HG03442 (cell line): ENCODE results near the gene CTNNBL1.
A peak's percentile ranks its signal among the peaks of the same experiment; 100 is the strongest.
"Not testable (repeated sequence)": the region's sequence is repeated elsewhere in the genome, so short reads cannot be mapped to it uniquely, and the experiment has no call there.

ENCODE experiments used
- ATAC-seq: cut with Tn5 transposase; IDR thresholded peaks from one replicate; pipeline ENCODE4 v1.9.1; 2021; ENCODE audit warnings: mild to moderate bottlenecking, moderate library complexity; ENCODE audit not compliant: unreplicated experiment

Gene CTNNBL1

DNA sequence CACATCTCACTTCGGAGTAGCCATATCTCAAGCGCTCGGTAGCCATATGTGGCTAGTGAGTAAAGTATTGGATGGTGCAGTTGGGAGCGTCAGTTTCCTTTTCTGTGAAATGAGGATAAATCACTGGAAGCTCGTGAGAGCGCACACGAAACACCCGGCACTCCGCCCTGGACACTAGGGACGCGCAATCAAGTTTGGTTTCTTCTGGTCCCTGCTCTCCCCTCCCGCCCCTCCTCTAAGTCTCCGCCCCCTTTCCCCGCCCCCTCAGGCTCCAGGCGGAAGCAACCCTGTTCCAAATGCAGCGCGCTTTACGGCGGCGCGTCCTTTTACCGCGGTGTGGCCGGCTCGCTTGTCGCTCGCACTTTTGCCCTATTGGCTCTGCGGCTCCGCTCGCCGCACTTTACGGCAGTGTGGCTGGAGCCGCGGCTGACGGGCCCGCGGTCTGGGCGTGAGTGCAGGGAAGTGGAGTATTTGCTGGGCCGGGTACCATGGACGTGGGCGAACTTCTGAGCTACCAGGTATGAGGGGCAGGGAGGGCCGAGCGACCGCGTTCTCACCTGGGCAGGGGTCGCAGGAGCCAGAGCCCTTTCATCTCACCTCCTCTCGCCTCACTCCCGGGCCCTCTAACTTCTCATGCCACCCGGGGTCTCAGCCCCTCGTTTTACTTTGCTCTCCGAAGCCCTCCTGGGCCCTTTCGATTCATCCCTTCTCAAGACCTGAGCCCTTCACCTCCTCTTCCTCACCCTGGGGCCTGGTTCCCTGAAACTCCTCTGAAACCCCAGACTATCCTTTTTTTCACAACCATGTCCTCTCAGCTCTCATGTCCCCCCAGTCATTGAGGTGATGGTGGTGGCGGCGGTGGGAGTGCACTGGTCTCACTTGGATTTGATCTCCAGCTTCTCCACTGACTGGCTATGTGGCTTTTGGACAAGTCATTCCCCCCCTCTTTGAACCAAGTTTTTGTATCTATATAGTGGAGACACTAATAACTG is at the start of gene CTNNBL1:
Gene CTNNBL1, plus strand, starts transcription at position 396 of the 992 bp plus-strand sequence. Its CDS starts 93 bp downstream, at position 489.
- peak; percentile 85 for ATAC-seq

GRCh38 chr20:37644605-37645004 is 49.2 kb upstream of the CTNNBL1 start:
- ATAC-seq = no peak

- ATAC-seq = no peak
Measured at GRCh38 chr20:37647946-37648345, 45.9 kb upstream of the CTNNBL1 start.

- ATAC-seq = no peak
Measured at GRCh38 chr20:37649017-37649416, 44.8 kb upstream of the CTNNBL1 start.

DNA sequence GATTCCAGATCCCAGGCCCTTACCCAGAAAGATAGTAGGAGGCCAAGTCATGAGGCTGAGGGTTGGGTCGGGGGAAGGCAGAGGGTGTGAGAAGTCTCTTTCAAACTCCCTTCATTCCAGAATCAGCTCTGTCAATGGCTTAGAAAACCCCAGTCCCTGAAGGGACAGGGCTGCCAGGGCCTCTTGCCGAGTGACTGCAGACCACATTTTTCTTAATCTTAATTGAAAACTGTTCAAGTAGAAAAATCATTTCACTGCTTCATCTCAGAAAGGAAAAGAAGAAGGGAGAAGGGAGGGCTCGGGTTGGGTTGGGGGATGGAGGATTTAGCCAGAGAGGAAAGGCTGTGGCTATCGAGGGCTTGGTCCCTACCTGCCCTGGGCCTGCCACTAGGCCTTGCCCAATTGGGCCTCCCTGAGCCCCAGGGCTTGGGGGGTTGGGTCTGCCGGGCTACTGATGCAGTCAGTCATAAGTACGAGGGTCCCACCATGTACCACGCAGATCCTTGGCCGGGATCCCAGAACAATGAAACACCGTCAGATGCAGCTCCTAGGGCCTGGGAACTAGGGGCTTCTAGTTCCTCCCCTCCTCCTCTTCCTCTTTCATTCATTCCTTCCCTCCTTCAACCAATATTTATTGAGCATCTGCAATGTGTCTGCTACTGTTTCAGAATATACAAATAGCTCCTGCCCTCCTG is 44.0 kb upstream of the CTNNBL1 start:
- no peak for ATAC-seq

- ATAC-seq = no peak
Measured at GRCh38 chr20:37650661-37651060, 43.2 kb upstream of the CTNNBL1 start.

DNA sequence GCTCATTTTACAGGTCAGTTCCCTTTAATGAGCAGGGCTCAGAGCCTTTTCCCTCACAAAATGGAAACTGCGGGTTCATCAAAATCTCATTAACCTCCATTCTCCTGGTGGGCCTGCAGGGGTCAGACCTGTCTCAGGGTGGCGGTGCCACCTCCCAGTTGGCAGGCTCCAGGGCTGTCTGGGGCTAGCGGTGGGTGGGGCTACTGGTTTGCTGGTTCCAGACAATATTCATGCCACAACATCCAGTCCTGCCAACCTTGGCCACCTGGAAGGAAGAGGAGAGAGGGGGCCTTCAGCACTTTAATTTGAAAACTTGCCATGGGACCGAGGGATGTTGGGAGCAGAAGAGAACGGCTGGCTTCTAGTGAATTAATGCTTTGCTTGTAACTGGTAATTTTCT is 41.9 kb upstream of the CTNNBL1 start:
- no peak for ATAC-seq

GRCh38 chr20:37656945-37657344 is 36.9 kb upstream of the CTNNBL1 start:
- no peak for ATAC-seq

DNA sequence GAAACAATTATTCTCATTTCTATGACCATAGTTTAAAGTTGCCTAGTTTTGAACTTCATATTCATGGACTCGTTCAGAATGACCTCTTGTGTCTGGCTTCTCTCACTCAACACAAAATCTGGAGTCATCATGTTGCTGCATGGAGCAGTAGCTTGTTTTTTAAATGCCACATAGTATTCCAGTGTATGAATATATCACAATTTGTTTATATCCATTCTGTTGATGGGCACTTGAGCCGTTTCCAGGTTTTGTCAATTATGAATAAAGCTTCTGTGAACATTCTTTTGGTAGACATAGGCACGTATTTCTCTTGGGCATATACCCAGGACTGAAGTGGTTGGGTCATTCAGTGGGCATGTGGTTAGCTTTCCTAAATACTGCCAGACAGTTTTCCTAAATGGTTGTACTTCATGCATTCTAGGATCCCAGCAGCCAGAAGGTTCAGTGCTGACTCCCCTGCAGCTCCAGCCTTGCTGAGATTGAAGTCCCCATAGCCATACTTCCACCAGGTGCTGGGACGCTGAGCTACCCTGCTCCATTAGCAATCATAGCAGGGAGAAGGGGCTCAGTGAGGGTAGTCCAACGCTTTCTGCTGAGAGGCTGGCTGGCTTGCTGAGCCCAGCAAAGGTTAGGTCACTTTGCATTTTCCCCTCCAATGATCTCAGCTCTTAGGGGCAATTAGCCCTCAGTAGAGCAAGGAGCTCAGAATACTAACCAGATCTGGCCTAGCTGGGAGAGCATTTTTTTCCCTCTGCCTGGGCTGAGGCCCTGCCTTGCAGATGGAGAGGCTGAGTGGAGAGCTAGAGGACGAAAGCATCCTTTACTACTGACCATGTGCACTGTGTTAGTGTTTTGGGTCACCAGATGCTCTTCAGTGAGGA is 35.7 kb upstream of the CTNNBL1 start:
- no peak for ATAC-seq

- no peak for ATAC-seq
Measured at GRCh38 chr20:37661519-37661918, 32.3 kb upstream of the CTNNBL1 start.

- no peak for ATAC-seq
Measured at GRCh38 chr20:37662308-37662707, 31.5 kb upstream of the CTNNBL1 start.

GRCh38 chr20:37664595-37664994 is 29.2 kb upstream of the CTNNBL1 start:
- not testable (repeated sequence) for ATAC-seq

- ATAC-seq = no peak
Measured at GRCh38 chr20:37668166-37668565, 25.7 kb upstream of the CTNNBL1 start.

- ATAC-seq = no peak
Measured at GRCh38 chr20:37669062-37669772, 24.6 kb upstream of the CTNNBL1 start.

DNA sequence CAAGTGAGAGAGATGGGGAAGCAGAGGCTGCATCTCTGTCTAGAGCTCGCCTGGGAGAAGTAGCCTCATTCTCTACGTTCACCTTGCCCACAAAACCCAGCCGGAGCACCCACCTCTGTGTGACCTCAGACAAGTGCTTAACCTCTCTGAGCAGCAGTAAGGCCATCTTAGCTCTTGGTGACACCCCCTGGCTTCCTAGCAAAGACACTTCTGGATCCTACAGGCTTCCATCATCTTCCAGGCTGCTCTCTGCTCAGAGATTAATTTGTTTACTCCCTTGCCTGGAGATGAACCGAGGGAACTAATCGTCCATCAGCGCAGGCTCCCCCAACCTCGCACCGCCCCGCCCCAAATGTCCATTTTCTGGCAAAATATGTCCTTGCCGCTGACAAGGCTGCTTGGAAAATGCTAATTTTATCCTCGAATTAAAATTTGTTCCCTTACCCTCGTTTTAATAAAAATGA is 24.0 kb upstream of the CTNNBL1 start:
- no peak for ATAC-seq

- no peak for ATAC-seq
Measured at GRCh38 chr20:37670351-37670791, 23.5 kb upstream of the CTNNBL1 start.

- ATAC-seq = no peak
Measured at GRCh38 chr20:37672143-37672542, 21.7 kb upstream of the CTNNBL1 start.

DNA sequence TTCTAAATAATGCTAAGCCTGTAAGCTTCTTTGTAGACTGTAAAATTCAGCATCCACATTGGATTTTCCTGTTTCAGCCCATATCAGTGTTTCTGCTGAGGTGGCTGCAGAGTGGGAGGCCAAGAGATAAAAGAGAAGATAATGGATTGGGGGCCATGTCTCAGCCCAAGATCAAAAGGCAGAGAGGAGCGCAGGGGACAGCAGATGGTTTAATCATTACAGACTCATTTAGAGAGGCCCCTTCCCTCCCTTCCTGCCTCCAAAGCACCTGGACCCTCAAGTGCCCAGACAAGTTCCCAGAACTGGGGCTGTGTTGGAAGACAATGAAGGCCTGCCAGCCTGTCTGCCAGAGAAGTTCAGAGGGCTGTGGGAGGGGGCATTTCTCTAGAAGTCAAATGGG is 20.4 kb upstream of the CTNNBL1 start:
- ATAC-seq = no peak

GRCh38 chr20:37676440-37676839 is 17.4 kb upstream of the CTNNBL1 start:
- no peak for ATAC-seq
